Brain microvascular endothelial cell (primary cell): ENCODE measurements around the gene KRT76.
"Not testable (repeated sequence)": the region's sequence is repeated elsewhere in the genome, so short reads cannot be mapped to it uniquely, and the experiment has no call there.

Source experiments
- DNase-seq: peaks from one replicate; pipeline ENCODE4 v3.0.0-alpha.2; 2020
- H3K27ac ChIP-seq: fragments of 250-450 bp; sonication (Bioruptor Pico); 2 replicates; pipeline ENCODE4 v1.5.1; 2020; ENCODE audit warnings: mild to moderate bottlenecking, moderate library complexity
- H3K27me3 ChIP-seq: fragments of 250-450 bp; sonication (Bioruptor Pico); replicated peaks from 2 replicates; pipeline ENCODE4 v1.5.1; 2020; ENCODE audit warnings: mild to moderate bottlenecking
- H3K36me3 ChIP-seq: fragments of 250-450 bp; sonication (Bioruptor Pico); replicated peaks from 2 replicates; pipeline ENCODE4 v1.5.1; 2020; ENCODE audit warnings: mild to moderate bottlenecking
- H3K4me3 ChIP-seq: 2 replicates; pipeline ENCODE4 v1.5.1; 2011; ENCODE audit warnings: low read depth, mild to moderate bottlenecking, control low read depth, low read length, moderate library complexity
- in situ Hi-C: cut with HindIII; loops from 2 replicates; pipeline ENCODE4 v1.10.0; 2017; ENCODE audit warnings: low sequenced_read_pairs, low pct_ligation_motif_present
- TF ChIP-seq, protein P1 (sequence below): IDR thresholded peaks from 2 replicates; pipeline ENCODE4 v1.5.1; 2011; ENCODE audit warnings: low read depth, mild to moderate bottlenecking, moderate library complexity, low read length, control low read depth, inconsistent platforms; ENCODE audit errors: missing control alignments

The KRT76 gene

DNA sequence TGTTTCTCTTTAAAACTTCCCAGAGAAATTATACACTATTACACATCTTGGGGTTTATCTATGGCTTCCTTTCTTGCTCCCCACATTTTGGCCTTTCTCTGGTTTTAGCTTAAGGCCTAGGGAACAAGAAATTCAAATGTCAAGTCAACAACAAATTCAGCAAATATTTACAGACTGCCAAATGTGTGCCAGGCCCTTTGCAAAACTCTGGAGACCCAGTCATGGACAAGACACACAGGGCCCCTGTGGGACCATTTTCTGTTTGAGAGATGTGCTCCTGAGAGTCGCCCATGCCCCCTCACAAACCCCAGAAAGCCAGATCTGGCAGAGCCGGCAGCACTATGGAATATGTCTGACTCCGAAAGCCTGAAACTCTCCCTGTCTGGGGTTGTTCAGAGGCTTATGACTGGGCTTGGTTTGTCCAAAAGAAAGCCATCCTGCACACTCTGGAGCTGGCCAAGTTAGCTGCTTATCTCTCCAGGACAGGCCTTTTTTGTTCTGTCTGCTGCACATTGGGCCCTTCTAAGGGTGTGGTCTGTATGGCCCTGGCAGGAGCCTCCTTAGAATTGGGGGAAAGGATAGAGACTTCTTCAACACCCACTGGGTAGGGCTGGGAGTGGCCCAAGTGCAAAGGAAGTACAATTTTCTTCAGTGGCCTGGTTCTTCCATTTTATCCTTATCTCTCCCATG lies 19.8 kb upstream of the KRT76 start:
- TF ChIP-seq, protein P1, sequence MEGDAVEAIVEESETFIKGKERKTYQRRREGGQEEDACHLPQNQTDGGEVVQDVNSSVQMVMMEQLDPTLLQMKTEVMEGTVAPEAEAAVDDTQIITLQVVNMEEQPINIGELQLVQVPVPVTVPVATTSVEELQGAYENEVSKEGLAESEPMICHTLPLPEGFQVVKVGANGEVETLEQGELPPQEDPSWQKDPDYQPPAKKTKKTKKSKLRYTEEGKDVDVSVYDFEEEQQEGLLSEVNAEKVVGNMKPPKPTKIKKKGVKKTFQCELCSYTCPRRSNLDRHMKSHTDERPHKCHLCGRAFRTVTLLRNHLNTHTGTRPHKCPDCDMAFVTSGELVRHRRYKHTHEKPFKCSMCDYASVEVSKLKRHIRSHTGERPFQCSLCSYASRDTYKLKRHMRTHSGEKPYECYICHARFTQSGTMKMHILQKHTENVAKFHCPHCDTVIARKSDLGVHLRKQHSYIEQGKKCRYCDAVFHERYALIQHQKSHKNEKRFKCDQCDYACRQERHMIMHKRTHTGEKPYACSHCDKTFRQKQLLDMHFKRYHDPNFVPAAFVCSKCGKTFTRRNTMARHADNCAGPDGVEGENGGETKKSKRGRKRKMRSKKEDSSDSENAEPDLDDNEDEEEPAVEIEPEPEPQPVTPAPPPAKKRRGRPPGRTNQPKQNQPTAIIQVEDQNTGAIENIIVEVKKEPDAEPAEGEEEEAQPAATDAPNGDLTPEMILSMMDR = no peak
- Histone ChIP-seq H3K27me3 (peaks cover under 1% of the 10 kb centered on the region), H3K27ac (no peak overlapping the region), H3K4me3 (no peak overlapping the region), H3K36me3 (no peaks in the 10 kb centered on the region)
- in situ Hi-C loops = no loop called here
- DNase-seq = no peak

DNA sequence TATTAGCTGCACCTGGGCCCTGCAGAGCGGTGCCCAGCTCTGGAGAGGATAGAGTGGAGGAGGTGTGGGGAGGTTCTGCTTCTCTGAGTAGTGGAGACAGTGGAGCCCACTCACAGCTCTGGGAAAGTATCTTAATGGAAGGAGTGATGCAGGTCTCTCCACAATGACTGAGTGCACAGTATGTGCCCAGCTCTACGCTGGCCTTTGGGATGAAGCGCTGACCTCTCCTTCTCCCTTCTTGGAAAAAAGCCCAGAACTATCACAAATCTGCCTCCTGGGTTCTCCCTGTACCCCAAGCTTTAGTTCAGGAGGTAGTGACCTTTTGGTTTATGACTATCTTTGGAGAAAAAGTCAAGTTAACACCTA lies 19.3 kb upstream of the KRT76 start:
- in situ Hi-C loops = no loop called here
- Histone ChIP-seq H3K27ac (no peak overlapping the region), H3K27me3 (no peaks in the 10 kb centered on the region), H3K36me3 (no peaks in the 10 kb centered on the region), H3K4me3 (no peak overlapping the region)
- no peak for DNase-seq
- TF ChIP-seq, protein P1 = no peak

DNA sequence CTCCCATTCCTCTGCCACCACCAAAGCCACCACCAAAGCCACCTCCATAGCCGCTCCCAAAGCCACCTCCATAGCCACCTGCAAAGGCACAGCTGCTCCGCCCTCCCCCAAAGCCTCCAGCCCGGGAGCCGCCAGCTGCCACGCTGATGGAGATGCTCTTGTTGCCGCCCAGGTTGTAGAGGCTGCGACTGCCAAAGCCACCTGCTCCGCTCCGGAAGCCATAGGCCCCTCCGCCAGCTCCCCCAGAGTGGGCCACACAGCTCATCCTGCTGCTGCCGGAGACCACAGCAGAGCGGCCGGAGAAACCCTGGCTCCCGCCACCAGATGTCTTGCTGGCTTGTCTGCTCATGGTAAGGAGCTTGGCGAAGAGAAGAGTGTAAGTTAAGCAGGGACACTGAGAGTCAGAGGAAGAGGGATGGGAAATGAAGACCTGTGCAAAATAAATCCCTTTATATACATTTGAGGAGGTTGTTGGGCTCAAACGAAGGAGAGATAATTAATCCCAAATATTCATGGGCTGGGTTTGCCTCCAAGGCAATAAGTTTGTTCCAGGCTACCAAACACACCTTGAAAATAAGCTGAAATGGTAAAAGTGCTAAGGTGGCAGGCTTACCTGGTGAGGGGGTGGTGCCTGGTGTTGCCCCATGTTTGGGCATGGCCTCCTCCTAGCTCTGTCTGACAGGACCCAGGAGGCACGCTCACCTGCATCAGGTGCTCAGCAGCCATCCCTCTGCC lies 18.7 kb upstream of the KRT76 start, which contains the start of gene KRT3:
KRT3 (minus strand) TSS at position 424 of the 735 bp plus-strand sequence; CDS start at position 349, 75 bp downstream.
- Histone ChIP-seq H3K27me3 (peaks cover 3% of the 10 kb centered on the region), H3K27ac (no peak within 1 kb of the TSS), H3K4me3 (no peak within 1 kb of the TSS), H3K36me3 (no peaks in the 10 kb centered on the region)
- no peak for DNase-seq
- in situ Hi-C loops = no loop called here
- TF ChIP-seq, protein P1 = no peak

DNA sequence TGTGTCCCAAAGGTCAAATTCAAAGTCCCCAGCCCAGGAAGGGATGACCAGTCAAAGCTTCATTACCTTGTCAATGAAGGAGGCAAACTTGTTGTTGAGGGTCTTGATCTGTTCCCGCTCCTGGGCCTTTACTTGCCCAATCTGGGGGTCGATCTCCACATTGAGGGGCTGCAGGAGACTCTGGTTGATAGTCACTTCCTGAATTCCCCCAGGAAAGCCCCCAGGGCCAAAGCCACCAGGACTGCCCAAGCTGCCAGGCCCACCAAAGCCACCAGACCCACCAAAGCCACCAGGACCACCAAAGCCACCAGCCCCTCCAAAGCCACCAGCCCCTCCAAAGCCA lies 18.2 kb upstream of the KRT76 start:
- H3K4me3 ChIP-seq, H3K27me3 ChIP-seq, DNase-seq, H3K27ac ChIP-seq, H3K36me3 ChIP-seq, in situ Hi-C loops: not testable (repeated sequence)

DNA sequence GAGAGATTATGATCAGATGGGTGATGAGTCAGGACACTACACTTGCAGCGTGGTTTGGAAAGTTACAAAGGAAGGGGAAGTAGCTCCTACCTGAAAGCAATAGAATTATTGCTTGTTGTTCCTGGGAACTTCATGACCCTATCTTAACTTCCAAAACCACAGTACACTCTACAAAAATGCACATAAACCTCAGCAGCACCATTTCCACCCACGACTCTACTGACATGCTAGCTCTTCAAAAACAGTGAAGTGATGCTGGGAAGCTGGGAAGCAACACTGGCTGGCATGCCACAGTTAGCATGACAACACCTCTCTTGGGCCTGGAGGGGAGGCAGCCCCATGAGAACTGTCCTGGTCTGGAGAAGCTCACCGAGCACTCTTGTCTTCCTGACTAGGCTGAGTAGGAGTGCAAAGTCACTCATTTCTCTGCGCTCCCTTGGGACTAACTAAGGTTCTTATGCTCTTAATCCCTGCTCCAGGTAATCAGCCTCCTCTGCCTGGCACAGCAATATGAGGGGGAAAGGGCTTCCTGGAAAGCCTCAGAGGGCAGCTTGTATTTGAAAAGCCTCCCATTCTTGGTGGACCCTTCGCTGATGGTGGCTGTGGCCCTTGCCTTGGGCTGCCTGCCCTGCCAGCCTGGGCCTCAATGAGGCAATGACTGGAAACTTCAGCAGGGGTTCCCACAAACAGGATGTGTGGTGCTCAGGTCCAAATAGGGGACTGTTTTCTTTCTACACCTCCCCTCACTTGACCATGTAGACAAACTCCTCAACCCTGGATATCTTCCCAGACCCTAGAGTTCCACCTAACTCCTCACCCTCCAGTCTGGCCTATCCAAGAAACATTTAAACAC lies 17.6 kb upstream of the KRT76 start:
- Histone ChIP-seq H3K36me3 (no peaks in the 10 kb centered on the region), H3K4me3 (no peak overlapping the region), H3K27me3 (peaks cover 11% of the 10 kb centered on the region), H3K27ac (no peak overlapping the region)
- DNase-seq = no peak
- in situ Hi-C loops = no loop called here
- TF ChIP-seq, protein P1 = no peak
